Adrenal gland (tissue), 5 donors: Measurements from ENCODE around the gene FAM81B.

Experiments
- POLR2A ChIP-seq, 2 donors: fragments of 450-650 bp; IDR thresholded peaks; one replicate each; pipeline ENCODE4 v1.6.1; 2017; ENCODE audit warnings: antibody characterized with exemption in 2 of 2, mild to moderate bottlenecking in 2 of 2, moderate library complexity in 1 of 2
- TF ChIP-seq, protein P1 (sequence below), 6 experiments: fragments of 450-650 bp in 4 of 6; fragments of 200-600 bp in 2 of 6; sonication (generic) in 1 of 6; IDR thresholded peaks; 1 replicate in 5 of 6; 2 replicates in 1 of 6; pipeline versions ENCODE4 v1.5.1 to v1.8.0; 2016 to 2021; ENCODE audit warnings: antibody characterized with exemption in 6 of 6, mild to moderate bottlenecking in 2 of 6, moderate library complexity in 1 of 6
- donor health status: DM: no; HTN: no; CAD: no.

DNA sequence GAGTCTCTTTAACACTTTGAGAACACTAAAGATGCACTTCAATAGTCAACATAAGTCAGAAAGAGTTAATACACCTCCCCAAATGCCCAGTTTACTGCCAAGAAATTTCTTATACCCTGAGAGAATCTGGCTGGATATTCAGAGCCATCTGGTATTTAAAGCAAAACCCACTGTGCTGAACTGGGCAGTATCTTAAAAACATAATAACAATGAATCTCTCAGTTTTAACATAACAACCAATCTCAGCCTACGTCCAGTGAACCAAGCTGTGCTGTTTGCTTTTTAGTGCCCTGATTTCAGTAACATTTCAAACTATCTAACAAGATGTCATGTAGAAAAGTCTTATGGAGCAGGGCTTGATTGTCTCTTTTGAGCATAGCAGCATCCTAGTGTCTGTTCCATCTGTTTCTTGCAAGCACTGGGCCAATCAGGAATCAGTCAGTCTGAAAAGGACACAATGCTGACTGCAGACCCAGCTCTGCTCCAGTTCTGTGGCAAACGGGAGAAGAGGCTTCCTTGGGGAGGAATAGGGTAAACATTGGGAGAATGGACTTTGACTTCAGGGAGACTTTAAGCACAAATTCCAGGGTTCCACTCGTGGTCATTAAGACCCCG lies 43.6 kb upstream of the FAM81B start:
- no peak for TF ChIP-seq POLR2A (IDR thresholded peaks at IDR 0.05)
- TF ChIP-seq, protein P1, sequence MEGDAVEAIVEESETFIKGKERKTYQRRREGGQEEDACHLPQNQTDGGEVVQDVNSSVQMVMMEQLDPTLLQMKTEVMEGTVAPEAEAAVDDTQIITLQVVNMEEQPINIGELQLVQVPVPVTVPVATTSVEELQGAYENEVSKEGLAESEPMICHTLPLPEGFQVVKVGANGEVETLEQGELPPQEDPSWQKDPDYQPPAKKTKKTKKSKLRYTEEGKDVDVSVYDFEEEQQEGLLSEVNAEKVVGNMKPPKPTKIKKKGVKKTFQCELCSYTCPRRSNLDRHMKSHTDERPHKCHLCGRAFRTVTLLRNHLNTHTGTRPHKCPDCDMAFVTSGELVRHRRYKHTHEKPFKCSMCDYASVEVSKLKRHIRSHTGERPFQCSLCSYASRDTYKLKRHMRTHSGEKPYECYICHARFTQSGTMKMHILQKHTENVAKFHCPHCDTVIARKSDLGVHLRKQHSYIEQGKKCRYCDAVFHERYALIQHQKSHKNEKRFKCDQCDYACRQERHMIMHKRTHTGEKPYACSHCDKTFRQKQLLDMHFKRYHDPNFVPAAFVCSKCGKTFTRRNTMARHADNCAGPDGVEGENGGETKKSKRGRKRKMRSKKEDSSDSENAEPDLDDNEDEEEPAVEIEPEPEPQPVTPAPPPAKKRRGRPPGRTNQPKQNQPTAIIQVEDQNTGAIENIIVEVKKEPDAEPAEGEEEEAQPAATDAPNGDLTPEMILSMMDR (IDR thresholded peaks at IDR 0.05) = no peak
